SK-N-SH treated with all-trans-retinoic acid at 6 μM for 48 hours (cell line): ENCODE measurements around the gene RPRD1A.
"Not testable (repeated sequence)": the region's sequence is repeated elsewhere in the genome, so short reads cannot be mapped to it uniquely, and the experiment has no call there.

Experiments
- ATAC-seq: fragments of 200-7000 bp; cut with Tn5 transposase; 3 replicates; pipeline ENCODE4 v1.9.1; 2020; ENCODE audit warnings: mild to moderate bottlenecking, moderate library complexity
- ARNTL ChIP-seq: fragments of 450-650 bp; formaldehyde crosslinking; IDR thresholded peaks from 2 replicates; pipeline ENCODE4 v1.5.0; 2020; ENCODE audit warnings: low read depth, mild to moderate bottlenecking, moderate library complexity, borderline replicate concordance
- BACH2 ChIP-seq: fragments of 250-450 bp; sonication (Bioruptor Pico); IDR thresholded peaks from 2 replicates; pipeline ENCODE4 v1.9.0; 2021; ENCODE audit warnings: mild to moderate bottlenecking, borderline replicate concordance
- CREB5 ChIP-seq: fragments of 250-450 bp; sonication (Bioruptor Pico); IDR thresholded peaks from 2 replicates; pipeline ENCODE4 v1.5.1; 2020; ENCODE audit warnings: low read depth, mild to moderate bottlenecking, moderate library complexity
- CSDC2 ChIP-seq: fragments of 250-450 bp; sonication (Bioruptor Pico); IDR thresholded peaks from 2 replicates; pipeline ENCODE4 v1.5.0; 2020; ENCODE audit warnings: mild to moderate bottlenecking, moderate library complexity
- ESRRG ChIP-seq: fragments of 250-450 bp; sonication (Bioruptor Pico); IDR thresholded peaks from 2 replicates; pipeline ENCODE4 v1.6.1; 2021; ENCODE audit warnings: mild to moderate bottlenecking
- GLIS3 ChIP-seq: fragments of 250-450 bp; sonication (Bioruptor Pico); IDR thresholded peaks from 2 replicates; pipeline ENCODE4 v1.5.0; 2020; ENCODE audit warnings: mild to moderate bottlenecking, moderate library complexity
- ISL1 ChIP-seq: fragments of 250-450 bp; sonication (Bioruptor Pico); IDR thresholded peaks from 2 replicates; pipeline ENCODE4 v2.1.2; 2022; ENCODE audit warnings: mild to moderate bottlenecking, moderate library complexity
- OSR1 ChIP-seq: fragments of 250-450 bp; sonication (Bioruptor Pico); IDR thresholded peaks from 2 replicates; pipeline ENCODE4 v1.8.0; 2022; ENCODE audit warnings: moderate library complexity, mild to moderate bottlenecking, inconsistent platforms
- PATZ1 ChIP-seq: fragments of 250-450 bp; sonication (Bioruptor Pico); IDR thresholded peaks from 2 replicates; pipeline ENCODE4 v1.8.0; 2020; ENCODE audit warnings: mild to moderate bottlenecking, moderate library complexity, borderline replicate concordance
- PPARA ChIP-seq: fragments of 250-450 bp; sonication (Bioruptor Pico); IDR thresholded peaks from 2 replicates; pipeline ENCODE4 v1.5.0; 2020; ENCODE audit warnings: mild to moderate bottlenecking, borderline replicate concordance
- SNAI2 ChIP-seq: fragments of 250-450 bp; sonication (Bioruptor Pico); IDR thresholded peaks from 2 replicates; pipeline ENCODE4 v1.5.0; 2020; ENCODE audit warnings: mild to moderate bottlenecking, moderate library complexity
- TCF4 ChIP-seq: fragments of 250-450 bp; sonication (Bioruptor Pico); IDR thresholded peaks from 2 replicates; pipeline ENCODE4 v1.8.0; 2021; ENCODE audit warnings: mild to moderate bottlenecking, moderate library complexity, borderline replicate concordance
- TOX ChIP-seq: fragments of 250-450 bp; sonication (Bioruptor Pico); IDR thresholded peaks from 2 replicates; pipeline ENCODE4 v1.8.0; 2021; ENCODE audit warnings: mild to moderate bottlenecking, moderate library complexity, borderline replicate concordance
- TSHZ2 ChIP-seq: fragments of 250-450 bp; sonication (Bioruptor Pico); IDR thresholded peaks from 2 replicates; pipeline ENCODE4 v1.5.0; 2020; ENCODE audit warnings: mild to moderate bottlenecking, moderate library complexity
- ZC3H10 ChIP-seq: fragments of 250-450 bp; sonication (Bioruptor Pico); IDR thresholded peaks from 2 replicates; pipeline ENCODE4 v1.5.1; 2021; ENCODE audit warnings: mild to moderate bottlenecking, moderate library complexity
- ZFP3 ChIP-seq: fragments of 250-450 bp; sonication (Bioruptor Pico); IDR thresholded peaks from 2 replicates; pipeline ENCODE4 v1.5.0; 2020; ENCODE audit warnings: mild to moderate bottlenecking, moderate library complexity
- ZFP30 ChIP-seq: fragments of 450-650 bp; formaldehyde crosslinking; IDR thresholded peaks from 2 replicates; pipeline ENCODE4 v1.5.0; 2022; ENCODE audit warnings: mild to moderate bottlenecking, moderate library complexity
- ZNF8 ChIP-seq: fragments of 450-650 bp; formaldehyde crosslinking; IDR thresholded peaks from 2 replicates; pipeline ENCODE4 v1.5.0; 2020; ENCODE audit warnings: mild to moderate bottlenecking, moderate library complexity
- TF ChIP-seq, protein P1 (sequence below): fragments of 250-450 bp; sonication (Bioruptor Pico); IDR thresholded peaks from 2 replicates; pipeline ENCODE4 v1.8.0; 2021; ENCODE audit warnings: low read depth, mild to moderate bottlenecking, moderate library complexity, borderline replicate concordance
- TF ChIP-seq, protein P2 (sequence below): fragments of 250-450 bp; sonication (Bioruptor Pico); IDR thresholded peaks from 2 replicates; pipeline ENCODE4 v1.5.1; 2021; ENCODE audit warnings: mild to moderate bottlenecking, moderate library complexity

The RPRD1A gene

GRCh38 chr18:36094431-36094830 lies 27.1 kb upstream of the RPRD1A start:
- ATAC-seq: no peak
- no peak for TF ChIP-seq OSR1 (CRISPR knock-in tag)
- TF ChIP-seq ZNF8 (CRISPR knock-in tag): no peak
- no peak for TF ChIP-seq TCF4
- TF ChIP-seq ZFP3 (CRISPR knock-in tag): no peak
- TF ChIP-seq CSDC2 (CRISPR knock-in tag): no peak
- TF ChIP-seq ISL1 (CRISPR knock-in tag): no peak
- no peak for TF ChIP-seq PATZ1 (CRISPR knock-in tag)
- no peak for TF ChIP-seq ESRRG (CRISPR knock-in tag)
- TF ChIP-seq TSHZ2: no peak
- TF ChIP-seq SNAI2: no peak
- TF ChIP-seq GLIS3: no peak
- TF ChIP-seq, protein P1, sequence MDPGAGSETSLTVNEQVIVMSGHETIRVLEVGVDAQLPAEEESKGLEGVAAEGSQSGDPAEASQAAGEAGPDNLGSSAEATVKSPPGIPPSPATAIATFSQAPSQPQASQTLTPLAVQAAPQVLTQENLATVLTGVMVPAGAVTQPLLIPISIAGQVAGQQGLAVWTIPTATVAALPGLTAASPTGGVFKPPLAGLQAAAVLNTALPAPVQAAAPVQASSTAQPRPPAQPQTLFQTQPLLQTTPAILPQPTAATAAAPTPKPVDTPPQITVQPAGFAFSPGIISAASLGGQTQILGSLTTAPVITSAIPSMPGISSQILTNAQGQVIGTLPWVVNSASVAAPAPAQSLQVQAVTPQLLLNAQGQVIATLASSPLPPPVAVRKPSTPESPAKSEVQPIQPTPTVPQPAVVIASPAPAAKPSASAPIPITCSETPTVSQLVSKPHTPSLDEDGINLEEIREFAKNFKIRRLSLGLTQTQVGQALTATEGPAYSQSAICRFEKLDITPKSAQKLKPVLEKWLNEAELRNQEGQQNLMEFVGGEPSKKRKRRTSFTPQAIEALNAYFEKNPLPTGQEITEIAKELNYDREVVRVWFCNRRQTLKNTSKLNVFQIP (CRISPR knock-in tag): no peak

DNA sequence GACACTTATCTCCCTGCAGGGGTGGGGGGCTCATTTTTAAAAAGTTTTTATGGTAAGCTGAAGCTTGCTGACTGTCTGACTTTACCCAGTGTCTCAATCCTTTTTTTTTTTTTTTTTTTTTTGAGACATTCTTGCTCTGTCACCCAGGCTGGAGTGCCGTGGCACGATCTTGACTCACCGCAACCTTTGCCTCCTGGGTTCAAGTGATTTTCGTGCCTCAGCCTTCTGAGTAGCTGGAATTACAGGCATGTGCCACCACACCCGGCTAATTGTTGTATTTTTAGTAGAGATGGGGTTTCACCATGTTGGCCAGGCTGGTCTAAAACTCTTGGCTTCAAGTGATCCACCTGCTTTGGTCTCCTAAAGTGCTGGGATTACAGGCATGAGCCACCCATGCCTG lies 24.8 kb upstream of the RPRD1A start:
- ATAC-seq: not testable (repeated sequence)

DNA sequence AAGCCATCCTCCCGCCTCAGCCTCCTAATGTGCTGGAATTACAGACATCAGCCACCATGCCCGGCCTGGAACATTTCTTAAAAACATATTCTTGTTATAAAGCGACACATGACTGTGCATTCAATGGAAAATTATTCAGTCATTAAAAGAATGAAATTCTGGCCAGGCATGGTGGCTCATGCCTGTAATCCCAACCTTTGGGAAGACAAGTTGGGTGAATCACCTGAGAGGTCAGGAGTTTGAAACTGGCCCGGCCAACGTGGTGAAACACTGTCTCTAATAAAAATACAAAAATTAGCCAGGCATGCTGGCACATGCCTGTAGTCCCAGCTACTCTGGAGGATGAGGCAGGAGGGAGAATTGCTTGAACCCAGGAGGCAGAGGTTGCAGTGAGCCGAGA lies 21.6 kb upstream of the RPRD1A start:
- TF ChIP-seq ARNTL (CRISPR knock-in tag): no peak
- TF ChIP-seq, all 23 proteins: peak for 0
- no peak for ATAC-seq

GRCh38 chr18:36088256-36088655 lies 20.9 kb upstream of the RPRD1A start:
- no peak for ATAC-seq
- TF ChIP-seq TOX (CRISPR knock-in tag) (no peak), ZFP30 (CRISPR knock-in tag) (no peak), BACH2 (CRISPR knock-in tag) (no peak), GLIS3 (no peak), ZC3H10 (no peak), PPARA (CRISPR knock-in tag) (no peak), TSHZ2 (no peak), CREB5 (CRISPR knock-in tag) (no peak), PATZ1 (CRISPR knock-in tag) (no peak), OSR1 (CRISPR knock-in tag) (no peak), ISL1 (CRISPR knock-in tag) (no peak), SNAI2 (no peak), ZFP3 (CRISPR knock-in tag) (no peak), ESRRG (CRISPR knock-in tag) (no peak), ZNF8 (CRISPR knock-in tag) (no peak), ARNTL (CRISPR knock-in tag) (no peak)
- TF ChIP-seq, protein P1 (CRISPR knock-in tag): no peak
- TF ChIP-seq, protein P2, sequence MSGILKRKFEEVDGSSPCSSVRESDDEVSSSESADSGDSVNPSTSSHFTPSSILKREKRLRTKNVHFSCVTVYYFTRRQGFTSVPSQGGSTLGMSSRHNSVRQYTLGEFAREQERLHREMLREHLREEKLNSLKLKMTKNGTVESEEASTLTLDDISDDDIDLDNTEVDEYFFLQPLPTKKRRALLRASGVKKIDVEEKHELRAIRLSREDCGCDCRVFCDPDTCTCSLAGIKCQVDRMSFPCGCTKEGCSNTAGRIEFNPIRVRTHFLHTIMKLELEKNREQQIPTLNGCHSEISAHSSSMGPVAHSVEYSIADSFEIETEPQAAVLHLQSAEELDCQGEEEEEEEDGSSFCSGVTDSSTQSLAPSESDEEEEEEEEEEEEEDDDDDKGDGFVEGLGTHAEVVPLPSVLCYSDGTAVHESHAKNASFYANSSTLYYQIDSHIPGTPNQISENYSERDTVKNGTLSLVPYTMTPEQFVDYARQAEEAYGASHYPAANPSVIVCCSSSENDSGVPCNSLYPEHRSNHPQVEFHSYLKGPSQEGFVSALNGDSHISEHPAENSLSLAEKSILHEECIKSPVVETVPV: no peak
